Ovary (tissue), 9 donors: ENCODE data around the gene KCNN3. TPM values are rescaled to one million over a fixed set of nuclear protein-coding genes. Genes with fewer than 3 reads are reported as not detected.

Experiments used
- DNase-seq, 5 donors: peaks; one replicate each; pipeline ENCODE4 v3.0.0-alpha.2; 2019 to 2020
- H3K27ac ChIP-seq, 2 donors: fragments of 200-600 bp; one replicate each; pipeline versions ENCODE4 v1.5.1 to v1.8.0; 2019 to 2022
- H3K27me3 ChIP-seq: fragments of 200-600 bp; one replicate; pipeline ENCODE4 v1.8.0; 2022
- H3K36me3 ChIP-seq: fragments of 200-600 bp; sonication (generic); one replicate; pipeline ENCODE4 v1.5.1; 2019
- H3K4me1 ChIP-seq: one replicate; pipeline ENCODE4 v1.8.1; 2013; ENCODE audit warnings: mild to moderate bottlenecking, moderate library complexity; ENCODE audit not compliant: insufficient read depth
- H3K4me3 ChIP-seq: fragments of 200-600 bp; sonication (generic); one replicate; pipeline ENCODE4 v1.5.1; 2017
- H3K9me3 ChIP-seq, 2 donors: fragments of 200-600 bp in 1 of 2; sonication (generic) in 1 of 2; one replicate each; pipeline versions ENCODE4 v1.5.1 to v1.8.1; 2013 to 2019; ENCODE audit warnings: mild to moderate bottlenecking in 1 of 2, moderate library complexity in 1 of 2
- CTCF ChIP-seq, 3 donors: fragments of 450-650 bp in 2 of 3; fragments of 200-600 bp in 1 of 3; IDR thresholded peaks; one replicate each; pipeline versions ENCODE4 v1.5.1 to v1.8.0; 2016 to 2022; ENCODE audit warnings: antibody characterized with exemption in 3 of 3, mild to moderate bottlenecking in 1 of 3
- EP300 ChIP-seq: sonication (generic); formaldehyde crosslinking; IDR thresholded peaks from one replicate; pipeline ENCODE4 v1.6.1; 2017; ENCODE audit warnings: antibody characterized with exemption
- POLR2A ChIP-seq: fragments of 450-650 bp; IDR thresholded peaks from one replicate; pipeline ENCODE4 v1.6.1; 2017; ENCODE audit warnings: antibody characterized with exemption, mild to moderate bottlenecking, moderate library complexity
- WGBS, 3 donors: extraction: QIAGEN DNeasy Blood & Tissue Kit in 1 of 3; methylation state at CpG; one replicate each; pipeline versions ENCODE4 v1.1.5 to v1.1.7; 2013 to 2017; 5-methylcytosine and 5-hydroxymethylcytosine counted together
- intact Hi-C, 4 donors: fragments of 100-400 bp; cut with DNase I; formaldehyde crosslinking; loops; one replicate each; pipeline versions ENCODE4 v1.11.0 to v1.15.1; 2022 to 2023
- polyA plus RNA-seq, 2 donors: library from polyadenylated mRNA; stranded (reverse); fragments of 200-250 nt in 1 of 2; fragments of 350-450 nt in 1 of 2; fragmentation: Illumina TruSeq in 1 of 2; extraction: RNeasy Lipid Tissue Mini Kit (QIAGEN cat#74804) in 1 of 2; gene quantifications; one replicate each; pipeline ENCODE4 v1.2.3, GENCODE V29; 2013 to 2014
- total RNA-seq, 7 donors: library from RNA; depleted of rRNA in 2 of 7; stranded (reverse); fragments of >200 nt in 2 of 7; fragmentation: NEBNext Ultra II Directional in 3 of 7; extraction: Animal tissue kit (Norgen Biotek cat#: 25700) in 3 of 7; gene quantifications; one replicate each; pipeline versions ENCODE4 v1.1.0 to v1.2.4, GENCODE V29; 2016 to 2023
- donor health status: DM: no; HTN: no; CAD: no; lungs with moderate emphysema.
- donor health status: DM: no; HTN: no; CAD: no.
- donor health status: Bipolar disorder and iron deficiency.
- donor health status: DM: yes; HTN: yes; CAD: no.
- donor health status: DM: no; HTN: no; CAD: no.
- donor health status: DM: yes; HTN: yes; CAD: no.

The KCNN3 gene
- total and polyA plus RNA-seq, 9 donors, result 0.71 to 6.1 (median 1.7) TPM

GRCh38 chr1:154883919-154884868, 14.1 kb upstream of the KCNN3 start:
- Histone ChIP-seq H3K36me3 (no peaks in the 10 kb centered on the region), H3K4me3 (no peak overlapping the region), H3K4me1 (peaks cover 3% of the 10 kb centered on the region), H3K27ac (no peak overlapping the region), H3K9me3 (no peaks in the 10 kb centered on the region), H3K27me3 (no peaks in the 10 kb centered on the region)
- intact Hi-C loops, result loop anchor here in 2 of 4 donors (5.0 kb wide), 2 partner anchors 217 to 327 kb away; partner anchors contain the start of gene UBE2Q1 (in 1 of the 2)
- no peak for DNase-seq
- WGBS, 3 donors, result 64 to 65% (median 65%) methylated on average over 15 of the region's 15 CpGs
- TF ChIP-seq EP300 (no peak), POLR2A (no peak), CTCF (IDR thresholded peaks at IDR 0.05) (no peak)

- H3K27ac ChIP-seq, result no peak overlapping the region
- intact Hi-C loops, result loop anchor here in 2 of 4 donors (5.0 kb wide), 2 partner anchors 215 to 325 kb away; partner anchors contain the start of gene UBE2Q1 (in 1 of the 2)
Measured at GRCh38 chr1:154881820-154882535, 11.9 kb upstream of the KCNN3 start.

GRCh38 chr1:154880671-154881070, 10.6 kb upstream of the KCNN3 start:
- no peaks in the 10 kb centered on the region for H3K36me3 ChIP-seq
- H3K4me3 ChIP-seq, result no peak overlapping the region
- WGBS, 3 donors, result 65 to 75% (median 72%) methylated on average over 5 of the region's 5 CpGs
- H3K27me3 ChIP-seq, result no peaks in the 10 kb centered on the region
- H3K4me1 ChIP-seq, result peaks cover 3% of the 10 kb centered on the region
- TF ChIP-seq CTCF (IDR thresholded peaks at IDR 0.05), result no peak
- DNase-seq, result no peak
- H3K27ac ChIP-seq, result no peak overlapping the region
- intact Hi-C loops, result loop anchor here in 2 of 4 donors (5.0 kb wide), 2 partner anchors 213 to 323 kb away; partner anchors contain the start of gene UBE2Q1 (in 1 of the 2)
- no peaks in the 10 kb centered on the region for H3K9me3 ChIP-seq

More at GRCh38 chr1:154881820-154882535, 11.9 kb upstream of the KCNN3 start:
- DNase-seq, result no peak
- Histone ChIP-seq H3K36me3 (no peaks in the 10 kb centered on the region), H3K4me1 (peaks cover 3% of the 10 kb centered on the region), H3K27me3 (no peaks in the 10 kb centered on the region), H3K4me3 (no peak overlapping the region), H3K9me3 (no peaks in the 10 kb centered on the region)
- TF ChIP-seq POLR2A, result no peak
- no peak for TF ChIP-seq CTCF (IDR thresholded peaks at IDR 0.05)
- no peak for TF ChIP-seq EP300
- WGBS, 3 donors, result 67 to 73% (median 69%) methylated on average over 10 of the region's 10 CpGs

- H3K36me3 ChIP-seq, result no peaks in the 10 kb centered on the region
- intact Hi-C loops, result loop anchor here (5.0 to 10.0 kb wide), 4 partner anchors 212 to 404 kb away; partner anchors contain the start of gene UBE2Q1 (in 1 of the 4)
- H3K27ac ChIP-seq, result no peak overlapping the region
- no peak overlapping the region for H3K4me3 ChIP-seq
- DNase-seq, result no peak
- H3K27me3 ChIP-seq, result no peaks in the 10 kb centered on the region
- no peaks in the 10 kb centered on the region for H3K9me3 ChIP-seq
- no peaks in the 10 kb centered on the region for H3K4me1 ChIP-seq
- TF ChIP-seq POLR2A, result no peak
- TF ChIP-seq EP300, result no peak
- TF ChIP-seq CTCF (IDR thresholded peaks at IDR 0.05), result no peak
- WGBS, 3 donors, result 71 to 74% (median 73%) methylated on average over 16 of the region's 16 CpGs
Measured at GRCh38 chr1:154879038-154879421, 8.9 kb upstream of the KCNN3 start.
